ENCODE measurements around the gene FLT4. TPM values are rescaled to one million over a fixed set of nuclear protein-coding genes. Genes with fewer than 3 reads are reported as not detected.

Gene FLT4
- total RNA-seq, 2 experiments from 2014 or later, result not detected

GRCh38 chr5:180670586-180671359 is 21.4 kb upstream of the FLT4 start:
- no peak for TF ChIP-seq EZH2phosphoT487 (IDR thresholded peaks at IDR 0.05; ENCODE audit: borderline replicate concordance, low read depth, low read length)
- TF ChIP-seq CTCF (conservative IDR thresholded peaks at IDR 0.05; ENCODE audit: low read length), result peak; percentile 93
- Histone ChIP-seq H3K36me3 (ENCODE audit: insufficient read depth, low read length) (no peaks in the 10 kb centered on the region), H3K4me2 (ENCODE audit: low read length) (no peak overlapping the region), H3K79me2 (ENCODE audit: insufficient read depth, low read depth, low read length) (no peaks in the 10 kb centered on the region), H3K9me3 (ENCODE audit: low read length) (no peaks in the 10 kb centered on the region), H4K20me1 (ENCODE audit: insufficient read depth, low read length) (no peaks in the 10 kb centered on the region), H3K4me1 (ENCODE audit: insufficient read depth, low read length, poor library complexity, severe bottlenecking) (no peaks in the 10 kb centered on the region), H2AFZ (ENCODE audit: low read length) (no peak overlapping the region), H3K4me3 (ENCODE audit: low read depth, low read length, poor library complexity, severe bottlenecking) (no peak overlapping the region), H3K9me2 (ENCODE audit: insufficient read depth, low read length) (no peaks in the 10 kb centered on the region), H3K27ac (ENCODE audit: low read depth, low read length, poor library complexity, severe bottlenecking) (no peak overlapping the region)
- DNase-seq (ENCODE audit: low spot score), result peak; percentile 63
- CTCF ChIA-PET (ENCODE audit: unreplicated experiment), result no interaction called here
- no TSS peak for BruUV-seq (replicated peaks)
- intact Hi-C loops (cut with micrococcal nuclease; ENCODE audit: unreplicated experiment), result no loop called here
- POLR2A ChIA-PET, result no interaction called here

GRCh38 chr5:180670157-180670556 is 20.8 kb upstream of the FLT4 start:
- H3K4me2 ChIP-seq (ENCODE audit: low read length), result no peak overlapping the region

More at GRCh38 chr5:180670157-180670556, 20.8 kb upstream of the FLT4 start:
- H4K20me1 ChIP-seq (ENCODE audit: insufficient read depth, low read length), result no peaks in the 10 kb centered on the region
- no peak overlapping the region for H3K4me3 ChIP-seq (ENCODE audit: low read depth, low read length, poor library complexity, severe bottlenecking)
- no peaks in the 10 kb centered on the region for H3K36me3 ChIP-seq (ENCODE audit: insufficient read depth, low read length)
- no peaks in the 10 kb centered on the region for H3K4me1 ChIP-seq (ENCODE audit: insufficient read depth, low read length, poor library complexity, severe bottlenecking)
- no peaks in the 10 kb centered on the region for H3K79me2 ChIP-seq (ENCODE audit: insufficient read depth, low read depth, low read length)
- POLR2A ChIA-PET, result no interaction called here
- intact Hi-C loops (cut with micrococcal nuclease; ENCODE audit: unreplicated experiment), result no loop called here
- TF ChIP-seq CTCF (conservative IDR thresholded peaks at IDR 0.05; ENCODE audit: low read length), result no peak
- H2AFZ ChIP-seq (ENCODE audit: low read length), result no peak overlapping the region
- DNase-seq (ENCODE audit: low spot score), result no peak
- no peaks in the 10 kb centered on the region for H3K9me3 ChIP-seq (ENCODE audit: low read length)
- H3K27ac ChIP-seq (ENCODE audit: low read depth, low read length, poor library complexity, severe bottlenecking), result no peak overlapping the region
- CTCF ChIA-PET (ENCODE audit: unreplicated experiment), result no interaction called here
- H3K9me2 ChIP-seq (ENCODE audit: insufficient read depth, low read length), result no peaks in the 10 kb centered on the region
- no TSS peak for BruUV-seq (replicated peaks)
